HG02981 (cell line): ENCODE measurements around the gene TMEM87B.

Experiments used
- ATAC-seq: cut with Tn5 transposase; IDR thresholded peaks from one replicate; pipeline ENCODE4 v1.9.1; 2021; ENCODE audit warnings: mild to moderate bottlenecking, moderate library complexity; ENCODE audit not compliant: unreplicated experiment

TMEM87B gene

GRCh38 chr2:112149194-112149593, 94.1 kb downstream of the TMEM87B start:
- ATAC-seq = no peak

GRCh38 chr2:112149866-112150435, 94.9 kb downstream of the TMEM87B start:
- ATAC-seq = no peak

DNA sequence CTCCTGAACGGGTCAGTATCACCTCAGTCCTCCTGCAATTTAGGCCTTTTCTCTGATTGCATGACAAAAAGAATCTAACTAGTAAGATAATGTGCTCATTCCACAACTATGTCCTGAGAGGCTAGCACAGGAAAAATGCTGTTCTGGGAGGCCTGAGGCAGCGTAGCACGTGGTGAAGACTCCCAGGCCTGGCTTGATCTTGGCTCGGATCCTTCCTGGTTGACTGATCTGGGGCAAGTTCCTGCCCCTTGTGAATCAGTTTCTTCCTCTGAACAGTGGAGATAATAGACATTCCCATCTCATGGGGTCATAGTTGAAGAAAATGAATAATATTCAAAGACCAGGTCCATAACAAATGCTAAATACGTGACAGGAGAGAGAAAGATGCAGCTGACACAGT, 95.4 kb downstream of the TMEM87B start:
- no peak for ATAC-seq

DNA sequence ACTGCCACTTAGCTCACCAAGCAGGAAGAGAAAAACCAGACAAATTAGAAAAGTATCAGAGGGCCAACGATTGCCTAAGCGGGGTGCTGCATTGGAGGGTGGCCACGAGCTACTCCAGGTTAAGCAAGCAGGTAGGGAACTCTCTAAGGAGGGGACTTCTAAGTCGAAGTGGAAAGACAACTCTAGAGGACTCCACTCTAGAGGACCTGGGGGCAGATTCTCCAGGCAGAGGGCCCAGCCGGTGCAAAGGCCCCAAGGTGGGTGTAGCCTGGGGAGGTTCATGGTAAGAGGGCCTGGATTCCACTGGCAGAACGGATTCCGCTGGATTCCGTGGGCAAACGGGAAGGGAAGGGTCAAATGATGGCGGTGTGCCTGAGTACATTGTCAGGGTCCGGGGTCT, 95.8 kb downstream of the TMEM87B start:
- no peak for ATAC-seq

- no peak for ATAC-seq
Observed at GRCh38 chr2:112151271-112151670, 96.2 kb downstream of the TMEM87B start.

- ATAC-seq = no peak
Observed at GRCh38 chr2:112151701-112152440, 96.8 kb downstream of the TMEM87B start.

- ATAC-seq = no peak
Observed at GRCh38 chr2:112152476-112153178, 97.6 kb downstream of the TMEM87B start.

DNA sequence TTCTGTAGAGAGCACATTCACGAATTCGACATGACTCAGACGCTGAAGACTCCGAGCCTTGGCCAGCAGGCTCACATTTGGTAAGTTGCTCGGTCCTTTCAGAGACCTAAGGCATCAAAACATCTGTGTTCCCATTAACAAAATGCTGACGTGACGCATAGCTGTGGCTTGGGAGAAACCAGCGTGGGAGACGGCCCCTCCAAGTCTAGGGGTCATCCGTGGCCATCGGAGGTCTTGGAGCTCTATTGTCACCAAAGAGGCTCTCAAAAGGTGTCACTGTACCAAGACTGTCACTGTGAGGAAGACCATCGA, 98.1 kb downstream of the TMEM87B start:
- ATAC-seq = no peak

DNA sequence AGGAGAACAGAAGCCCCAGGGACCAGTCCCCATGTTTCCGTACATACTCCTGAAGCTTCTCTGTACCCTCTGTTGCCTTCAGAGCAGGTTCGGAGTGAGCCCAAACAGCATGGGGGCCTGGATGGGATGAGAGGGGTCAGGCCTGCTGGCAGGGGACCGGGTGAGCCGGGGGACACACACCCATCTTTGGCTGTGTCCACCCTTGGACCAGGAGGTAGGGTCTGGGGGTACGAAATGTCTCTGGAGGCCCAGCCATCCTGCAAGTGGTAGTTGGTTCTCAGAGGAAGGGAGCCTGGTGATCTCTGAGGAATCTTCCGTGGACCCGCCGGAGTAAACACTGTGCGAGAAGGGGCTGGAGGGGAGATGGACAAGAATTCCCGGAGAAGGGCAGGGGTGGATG, 98.4 kb downstream of the TMEM87B start:
- ATAC-seq = no peak

DNA sequence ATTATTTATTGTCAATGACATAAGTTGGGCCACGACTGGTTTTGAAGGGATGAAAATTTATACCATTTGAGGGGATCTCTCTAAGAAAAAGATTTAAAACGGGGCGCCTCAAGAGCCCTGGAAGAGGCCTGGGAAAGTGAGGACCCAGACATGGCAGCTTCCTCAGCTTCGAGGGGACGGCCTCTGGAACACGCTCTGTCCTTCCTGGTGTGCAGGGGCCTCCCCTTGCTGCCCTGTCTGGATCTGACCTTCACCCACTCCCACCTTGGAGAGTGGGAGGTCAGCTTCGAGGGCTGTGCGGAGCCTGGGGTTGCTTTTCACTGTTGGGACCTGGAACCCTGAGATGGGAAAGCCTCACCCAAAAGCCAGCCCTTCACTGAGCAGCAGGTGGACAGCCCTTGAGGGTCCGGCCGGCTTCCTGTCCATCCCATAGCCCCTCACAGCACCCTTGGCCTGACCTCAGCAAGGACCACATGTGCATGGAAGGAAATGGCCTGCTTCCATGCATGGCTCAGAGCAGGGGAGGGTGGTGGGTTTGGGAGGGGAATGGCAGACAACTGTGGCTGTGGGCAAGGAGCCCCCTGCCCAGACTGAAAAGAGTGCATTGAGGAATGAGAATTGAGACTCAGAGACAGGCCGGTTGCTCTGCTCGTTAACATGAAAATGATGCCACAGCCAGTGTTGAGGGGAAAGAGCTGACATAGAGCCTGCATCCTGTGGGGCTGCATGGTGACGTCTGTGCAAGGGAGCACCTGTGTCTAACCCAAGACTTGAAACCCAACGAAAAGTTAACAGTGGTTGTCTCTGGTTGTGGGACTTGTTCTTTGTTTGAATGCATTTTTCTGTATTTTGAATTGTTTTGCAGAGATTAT, 99.4 kb downstream of the TMEM87B start:
- no peak for ATAC-seq

DNA sequence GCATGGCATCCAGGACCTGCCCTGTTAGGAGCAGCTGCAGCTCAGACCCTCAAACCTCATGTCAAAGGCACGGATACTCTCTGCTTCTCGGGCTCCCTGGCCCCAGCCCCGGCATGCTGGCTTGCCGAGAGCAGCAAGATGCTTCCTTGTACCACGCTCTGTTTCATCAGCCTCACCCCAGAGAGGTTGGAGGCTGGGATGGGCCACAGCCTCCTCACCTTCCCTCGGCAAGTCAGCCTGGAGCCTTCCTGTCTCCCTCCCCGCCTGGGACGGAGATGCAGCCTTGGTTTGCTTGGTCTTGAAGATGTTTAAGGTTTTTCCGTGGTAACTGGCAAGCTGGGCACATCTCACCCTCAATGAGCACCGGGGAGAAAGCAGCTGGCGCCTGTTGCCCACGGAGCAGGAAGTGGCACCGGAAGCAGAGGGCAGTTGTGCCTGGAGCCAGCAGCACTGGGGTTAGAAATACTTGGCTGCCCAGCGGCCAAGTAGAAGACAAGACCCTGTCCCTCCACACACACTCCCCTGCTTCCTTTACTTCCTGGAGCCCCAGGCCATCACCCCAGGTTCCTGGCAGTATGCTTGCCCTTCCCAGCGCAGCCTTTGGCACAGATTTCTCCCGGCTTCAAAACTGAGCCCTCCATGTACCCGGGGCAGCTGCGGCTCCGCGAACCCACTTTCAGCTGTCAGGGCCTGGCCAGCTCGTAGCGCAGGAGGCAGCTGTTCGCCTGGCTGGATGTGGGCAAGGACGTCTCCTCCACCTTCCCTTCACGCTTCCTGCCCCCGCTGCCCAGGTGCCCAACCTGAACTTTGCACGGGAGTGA, 100.5 kb downstream of the TMEM87B start:
- ATAC-seq = no peak

DNA sequence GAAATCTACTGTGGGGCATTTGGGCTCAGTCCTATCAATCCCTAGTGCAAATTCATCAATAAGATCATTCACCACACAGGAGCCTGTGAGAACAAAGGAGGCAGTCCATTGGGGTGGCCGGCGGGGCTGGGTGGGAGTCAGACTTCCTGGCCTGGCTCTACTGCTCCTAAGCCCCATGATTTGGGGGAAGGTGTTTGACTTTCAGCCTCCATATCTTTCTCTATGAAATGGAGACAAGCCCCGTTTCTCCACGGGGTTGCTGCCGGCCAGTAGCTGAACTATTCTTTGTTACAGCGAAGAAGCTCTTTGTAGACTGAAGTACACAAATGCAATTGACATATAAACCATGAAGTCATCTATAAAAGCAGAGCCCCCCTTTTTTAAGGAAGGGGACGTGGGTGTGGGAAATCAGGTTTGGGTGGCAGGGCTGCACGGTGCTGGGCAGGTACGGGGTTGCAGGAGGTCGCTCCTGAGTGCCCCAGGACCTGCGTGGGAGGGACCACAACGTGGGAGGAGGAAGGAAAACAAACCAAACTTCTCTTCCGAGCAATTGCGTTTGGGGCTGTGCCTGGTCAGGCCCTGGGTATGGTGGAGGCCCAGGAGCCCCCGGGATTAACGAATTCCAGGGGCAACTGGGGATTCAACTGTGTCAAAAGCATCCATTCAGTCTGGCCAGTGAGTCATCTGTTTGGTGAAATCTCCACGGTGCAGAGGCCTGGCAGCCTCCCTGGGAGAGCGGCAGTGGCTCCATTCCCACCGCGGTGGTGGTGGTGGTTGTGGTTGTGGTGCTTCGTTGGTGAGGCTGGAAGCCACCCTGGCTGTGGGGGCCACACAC, 101.3 kb downstream of the TMEM87B start:
- ATAC-seq = no peak

DNA sequence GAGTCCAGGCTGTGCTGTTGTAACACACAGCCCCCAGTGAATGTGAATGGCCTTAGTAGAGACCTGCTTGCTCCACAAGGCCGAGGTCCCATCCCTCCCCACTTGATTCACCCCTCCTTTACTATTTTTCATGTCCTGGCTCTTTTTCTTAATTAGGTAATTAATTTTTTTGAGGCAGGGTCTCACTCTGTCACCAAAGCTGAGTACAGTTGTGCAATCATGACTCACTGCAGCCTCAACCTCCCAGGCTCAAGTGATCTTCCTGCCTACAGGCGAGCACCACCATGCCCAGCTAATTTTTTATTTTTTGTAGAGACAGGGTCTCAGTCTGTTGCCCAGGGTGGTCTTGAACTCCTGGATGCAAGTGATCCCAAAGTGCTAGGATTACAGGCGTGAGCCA, 102.4 kb downstream of the TMEM87B start:
- ATAC-seq = no peak

GRCh38 chr2:112159454-112159921, 104.4 kb downstream of the TMEM87B start:
- ATAC-seq = no peak

- no peak for ATAC-seq
Observed at GRCh38 chr2:112160283-112161250, 105.5 kb downstream of the TMEM87B start.

- ATAC-seq = no peak
Observed at GRCh38 chr2:112161431-112162145, 106.5 kb downstream of the TMEM87B start.

- ATAC-seq = no peak
Observed at GRCh38 chr2:112162341-112162740, 107.3 kb downstream of the TMEM87B start.

DNA sequence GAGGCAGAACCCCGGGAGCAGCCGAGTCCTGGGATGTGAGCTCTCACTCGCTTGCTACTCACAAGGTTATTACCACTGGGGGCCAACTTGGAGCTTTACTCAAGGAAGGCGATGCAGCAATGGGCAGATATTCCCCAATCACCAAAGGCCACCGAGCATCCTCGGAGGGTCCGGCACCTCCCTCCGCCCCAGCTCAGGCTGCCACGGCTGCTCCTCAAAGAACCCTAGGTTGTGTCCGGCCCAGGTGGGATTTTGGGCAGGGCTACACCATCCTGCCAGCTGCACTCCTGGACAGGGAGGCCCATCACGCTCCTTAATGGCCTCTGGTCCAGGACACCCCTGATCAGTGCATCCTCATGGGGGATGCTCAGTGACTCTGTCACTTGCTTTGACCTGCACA, 107.9 kb downstream of the TMEM87B start:
- ATAC-seq = no peak
